Inflammatory macrophage treated with lipopolysaccharide for 4 hours (primary cell): ENCODE results near the gene SLC9A3.
"Not testable (repeated sequence)": the region's sequence is repeated elsewhere in the genome, so short reads cannot be mapped to it uniquely, and the experiment has no call there.

ENCODE experiments used
- DNase-seq: peaks from one replicate; pipeline ENCODE4 v3.0.0-alpha.2; 2020

The SLC9A3 gene

GRCh38 chr5:524234-524972 is at the start of gene SLC9A3:
Gene SLC9A3 (minus strand): TSS chr5:524449.
- no peak for DNase-seq

GRCh38 chr5:573976-574375 is 49.7 kb upstream of the SLC9A3 start:
- DNase-seq, result no peak

GRCh38 chr5:573206-573605 is 49.0 kb upstream of the SLC9A3 start:
- DNase-seq, result no peak

- DNase-seq, result no peak
Measured at GRCh38 chr5:572398-573019, 48.3 kb upstream of the SLC9A3 start.

GRCh38 chr5:571791-572190 is 47.5 kb upstream of the SLC9A3 start:
- no peak for DNase-seq

GRCh38 chr5:570886-571285 is 46.6 kb upstream of the SLC9A3 start:
- DNase-seq, result no peak

GRCh38 chr5:570446-570845 is 46.2 kb upstream of the SLC9A3 start:
- DNase-seq, result no peak

GRCh38 chr5:569868-570361 is 45.7 kb upstream of the SLC9A3 start:
- DNase-seq, result no peak

- no peak for DNase-seq
Measured at GRCh38 chr5:569358-569867, 45.2 kb upstream of the SLC9A3 start.

- no peak for DNase-seq
Measured at GRCh38 chr5:568809-569208, 44.6 kb upstream of the SLC9A3 start.

GRCh38 chr5:568061-568781 is 44.0 kb upstream of the SLC9A3 start:
- peak; percentile 37 for DNase-seq

GRCh38 chr5:567664-568060 is 43.4 kb upstream of the SLC9A3 start:
- DNase-seq, result no peak

GRCh38 chr5:566636-567309 is 42.5 kb upstream of the SLC9A3 start:
- DNase-seq, result no peak

GRCh38 chr5:565782-566440 is 41.7 kb upstream of the SLC9A3 start:
- no peak for DNase-seq

- DNase-seq, result no peak
Measured at GRCh38 chr5:561408-561807, 37.2 kb upstream of the SLC9A3 start.

GRCh38 chr5:560792-561166 is 36.5 kb upstream of the SLC9A3 start:
- no peak for DNase-seq

- no peak for DNase-seq
Measured at GRCh38 chr5:558871-559503, 34.7 kb upstream of the SLC9A3 start.

- DNase-seq, result no peak
Measured at GRCh38 chr5:558326-558725, 34.1 kb upstream of the SLC9A3 start.

- DNase-seq, result not testable (repeated sequence)
Measured at GRCh38 chr5:557917-558316, 33.7 kb upstream of the SLC9A3 start.

- no peak for DNase-seq
Measured at GRCh38 chr5:556909-557441, 32.7 kb upstream of the SLC9A3 start.

- no peak for DNase-seq
Measured at GRCh38 chr5:555058-555623, 30.9 kb upstream of the SLC9A3 start.
